Fibroblast of lung (primary cell): Measurements from ENCODE around the gene ZNF385A. TPM values are rescaled to one million over a fixed set of nuclear protein-coding genes. Genes with fewer than 3 reads are reported as not detected.
A peak's percentile ranks its signal among the peaks of the same experiment; 100 is the strongest.

ENCODE experiments used
- DNase-seq, 2 donors: peaks; one replicate each; pipeline versions ENCODE4 v3.0.0 to v3.0.0-alpha.2; 2010; ENCODE audit warnings: low read depth in 2 of 2
- H2AFZ ChIP-seq: 2 replicates; pipeline ENCODE4 v1.5.1; 2012; ENCODE audit warnings: low read length, control low read depth, inconsistent platforms
- H3K27ac ChIP-seq: 2 replicates; pipeline ENCODE4 v1.5.1; 2011; ENCODE audit warnings: low read length, control low read depth; ENCODE audit not compliant: insufficient read depth
- H3K27me3 ChIP-seq: 2 replicates; pipeline ENCODE4 v1.5.1; 2011; ENCODE audit warnings: mild to moderate bottlenecking, low read length; ENCODE audit not compliant: control insufficient read depth, insufficient read depth
- H3K36me3 ChIP-seq: 2 replicates; pipeline ENCODE4 v1.5.1; 2011; ENCODE audit warnings: low read length; ENCODE audit not compliant: control insufficient read depth, insufficient read depth
- H3K4me1 ChIP-seq: 2 replicates; pipeline ENCODE4 v1.5.1; 2011; ENCODE audit warnings: low read length; ENCODE audit not compliant: control insufficient read depth, insufficient read depth; ENCODE audit errors: extremely low read depth
- H3K4me2 ChIP-seq: 2 replicates; pipeline ENCODE4 v1.5.1; 2011; ENCODE audit warnings: low read length, control low read depth; ENCODE audit not compliant: insufficient read depth; ENCODE audit errors: extremely low read depth
- H3K4me3 ChIP-seq, 4 experiments: fragments of 200-600 bp in 1 of 4; sonication (generic) in 1 of 4; replicated peaks in 1 of 4; 2 replicates each; pipeline ENCODE4 v1.5.1; 2011 to 2016; ENCODE audit warnings: low read length in 4 of 4, low read depth in 3 of 4, mild to moderate bottlenecking in 3 of 4, control low read depth in 2 of 4, inconsistent platforms in 1 of 4, mixed read lengths in 1 of 4; ENCODE audit not compliant: insufficient read depth in 1 of 4; ENCODE audit errors: control extremely low read depth in 1 of 4
- H3K79me2 ChIP-seq: 2 replicates; pipeline ENCODE4 v1.5.1; 2012; ENCODE audit warnings: mild to moderate bottlenecking, low read length, inconsistent platforms; ENCODE audit not compliant: control insufficient read depth, insufficient read depth
- H3K9ac ChIP-seq: 2 replicates; pipeline ENCODE4 v1.5.1; 2011; ENCODE audit warnings: mild to moderate bottlenecking, low read length, control low read depth; ENCODE audit not compliant: insufficient read depth
- H3K9me3 ChIP-seq: 2 replicates; pipeline ENCODE4 v1.5.1; 2012; ENCODE audit warnings: low read depth, low read length; ENCODE audit not compliant: control insufficient read depth, insufficient read depth
- H4K20me1 ChIP-seq: 2 replicates; pipeline ENCODE4 v1.5.1; 2011; ENCODE audit warnings: low read length; ENCODE audit not compliant: control insufficient read depth, insufficient read depth; ENCODE audit errors: extremely low read depth
- CTCF ChIP-seq, 2 donors: IDR thresholded peaks in 1 of 2; conservative IDR thresholded peaks in 1 of 2; 1 replicate in 1 of 2; 2 replicates in 1 of 2; pipeline ENCODE4 v1.5.1; 2011 to 2012; ENCODE audit warnings: low read length in 2 of 2, control low read depth in 1 of 2, inconsistent platforms in 1 of 2, low read depth in 1 of 2, mild to moderate bottlenecking in 1 of 2
- EZH2 ChIP-seq: IDR thresholded peaks from 2 replicates; pipeline ENCODE4 v1.5.1; 2012; ENCODE audit warnings: low read length, control low read depth, mild to moderate bottlenecking; ENCODE audit errors: missing control alignments
- polyA plus RNA-seq, 2 donors: library from polyadenylated mRNA; depleted of rRNA in 1 of 2; stranded (reverse) in 1 of 2; unstranded in 1 of 2; fragments of >200 nt; gene quantifications; 2 replicates each; pipeline ENCODE4 v1.2.1, GENCODE V29; 2011 to 2012; ENCODE audit warnings: missing spikeins in 1 of 2
- total RNA-seq: library from RNA; depleted of rRNA; stranded (reverse); fragments of >200 nt; gene quantifications from 2 replicates; pipeline ENCODE4 v1.2.1, GENCODE V29; 2014

Gene ZNF385A
- total and polyA plus RNA-seq, 2 donors (not counting 1 experiment from before 2014, with no cell fraction given) = 0.69 to 3.3 TPM

GRCh38 chr12:54424224-54424623 is 39.7 kb upstream of the ZNF385A start:
- no peak for DNase-seq
- Histone ChIP-seq H3K4me3 (no peak overlapping the region), H3K9ac (no peak overlapping the region), H4K20me1 (no peaks in the 10 kb centered on the region), H3K4me2 (no peak overlapping the region), H3K79me2 (peaks cover 2% of the 10 kb centered on the region), H2AFZ (no peak overlapping the region), H3K36me3 (no peaks in the 10 kb centered on the region), H3K27ac (no peak overlapping the region), H3K27me3 (no peaks in the 10 kb centered on the region), H3K4me1 (peaks cover 33% of the 10 kb centered on the region), H3K9me3 (no peaks in the 10 kb centered on the region)
- TF ChIP-seq CTCF (conservative IDR thresholded peaks at IDR 0.05 in 1 of 2, IDR thresholded peaks at IDR 0.05 in 1 of 2; ENCODE audit: low read depth in 1 of 2, low read length in 2 of 2) = no peak
- TF ChIP-seq EZH2 = no peak

- Histone ChIP-seq H3K36me3 (no peaks in the 10 kb centered on the region), H3K9me3 (no peaks in the 10 kb centered on the region), H2AFZ (no peak overlapping the region), H3K27ac (no peak overlapping the region), H3K79me2 (peaks cover 6% of the 10 kb centered on the region), H3K4me3 (no peak overlapping the region), H4K20me1 (no peaks in the 10 kb centered on the region), H3K4me1 (peaks cover 28% of the 10 kb centered on the region), H3K4me2 (no peak overlapping the region), H3K27me3 (no peaks in the 10 kb centered on the region), H3K9ac (no peak overlapping the region)
- DNase-seq = no peak
- TF ChIP-seq CTCF (conservative IDR thresholded peaks at IDR 0.05 in 1 of 2, IDR thresholded peaks at IDR 0.05 in 1 of 2; ENCODE audit: low read depth in 1 of 2, low read length in 2 of 2) (no peak), EZH2 (no peak)
These were observed 39.2 kb upstream of the ZNF385A start for GRCh38 chr12:54423816-54424150.

GRCh38 chr12:54421879-54422250 is 37.3 kb upstream of the ZNF385A start:
- H3K4me3 ChIP-seq = no peak overlapping the region
- H3K27ac ChIP-seq = no peak overlapping the region
- H3K9me3 ChIP-seq = no peaks in the 10 kb centered on the region
- H3K79me2 ChIP-seq = peaks cover 24% of the 10 kb centered on the region
- no peak for DNase-seq
- peak overlapping the region; percentile 66 for H3K4me2 ChIP-seq
- no peak overlapping the region for H2AFZ ChIP-seq
- H3K27me3 ChIP-seq = no peaks in the 10 kb centered on the region
- H3K36me3 ChIP-seq = no peaks in the 10 kb centered on the region
- no peaks in the 10 kb centered on the region for H4K20me1 ChIP-seq
- H3K9ac ChIP-seq = no peak overlapping the region
- no peak for TF ChIP-seq CTCF (conservative IDR thresholded peaks at IDR 0.05 in 1 of 2, IDR thresholded peaks at IDR 0.05 in 1 of 2; ENCODE audit: low read depth in 1 of 2, low read length in 2 of 2)
- no peak for TF ChIP-seq EZH2
- peaks cover 20% of the 10 kb centered on the region for H3K4me1 ChIP-seq
